Measurements from ENCODE around the gene GK.

Gene GK

DNA sequence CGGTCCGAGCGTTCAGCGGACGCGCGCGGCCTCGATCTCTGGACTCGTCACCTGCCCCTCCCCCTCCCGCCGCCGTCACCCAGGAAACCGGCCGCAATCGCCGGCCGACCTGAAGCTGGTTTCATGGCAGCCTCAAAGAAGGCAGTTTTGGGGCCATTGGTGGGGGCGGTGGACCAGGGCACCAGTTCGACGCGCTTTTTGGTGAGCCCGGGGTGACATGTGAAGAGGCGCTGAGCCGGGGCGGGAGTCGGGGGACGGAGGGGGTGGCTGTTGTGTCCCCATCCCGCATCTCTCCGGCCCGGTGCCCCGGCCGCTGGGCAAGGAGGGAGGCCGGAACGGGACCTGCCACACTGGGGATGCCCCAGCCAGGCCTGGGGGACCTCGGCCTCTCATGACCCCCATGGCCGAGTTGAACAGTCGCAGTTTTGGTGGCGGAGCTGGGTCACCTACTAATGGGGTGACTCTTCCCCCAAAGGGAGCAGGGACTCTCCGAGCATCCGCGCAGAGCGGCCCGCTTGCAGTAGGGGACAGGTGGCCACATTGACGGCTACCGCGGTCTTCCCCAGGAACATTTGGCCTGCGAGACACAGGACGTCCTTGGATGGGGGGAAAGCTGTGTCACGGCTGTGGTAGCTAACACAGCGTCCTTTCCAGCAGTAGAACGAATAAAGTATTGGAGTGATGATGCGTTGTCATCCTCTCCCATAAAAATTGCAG is at the start of gene GK:
Gene GK, plus strand, starts transcription at position 9 of the 717 bp plus-strand sequence. Its CDS starts 115 bp downstream, at position 124.
- peak within 1 kb of the TSS; percentile 74 for H3K27ac ChIP-seq
- TF ChIP-seq, protein P1, sequence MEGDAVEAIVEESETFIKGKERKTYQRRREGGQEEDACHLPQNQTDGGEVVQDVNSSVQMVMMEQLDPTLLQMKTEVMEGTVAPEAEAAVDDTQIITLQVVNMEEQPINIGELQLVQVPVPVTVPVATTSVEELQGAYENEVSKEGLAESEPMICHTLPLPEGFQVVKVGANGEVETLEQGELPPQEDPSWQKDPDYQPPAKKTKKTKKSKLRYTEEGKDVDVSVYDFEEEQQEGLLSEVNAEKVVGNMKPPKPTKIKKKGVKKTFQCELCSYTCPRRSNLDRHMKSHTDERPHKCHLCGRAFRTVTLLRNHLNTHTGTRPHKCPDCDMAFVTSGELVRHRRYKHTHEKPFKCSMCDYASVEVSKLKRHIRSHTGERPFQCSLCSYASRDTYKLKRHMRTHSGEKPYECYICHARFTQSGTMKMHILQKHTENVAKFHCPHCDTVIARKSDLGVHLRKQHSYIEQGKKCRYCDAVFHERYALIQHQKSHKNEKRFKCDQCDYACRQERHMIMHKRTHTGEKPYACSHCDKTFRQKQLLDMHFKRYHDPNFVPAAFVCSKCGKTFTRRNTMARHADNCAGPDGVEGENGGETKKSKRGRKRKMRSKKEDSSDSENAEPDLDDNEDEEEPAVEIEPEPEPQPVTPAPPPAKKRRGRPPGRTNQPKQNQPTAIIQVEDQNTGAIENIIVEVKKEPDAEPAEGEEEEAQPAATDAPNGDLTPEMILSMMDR (conservative IDR thresholded peaks at IDR 0.05), result no peak
- TF ChIP-seq ZFX (IDR thresholded peaks at IDR 0.05), result peak; percentile 25; the same call in 1 of the 2 replicates

DNA sequence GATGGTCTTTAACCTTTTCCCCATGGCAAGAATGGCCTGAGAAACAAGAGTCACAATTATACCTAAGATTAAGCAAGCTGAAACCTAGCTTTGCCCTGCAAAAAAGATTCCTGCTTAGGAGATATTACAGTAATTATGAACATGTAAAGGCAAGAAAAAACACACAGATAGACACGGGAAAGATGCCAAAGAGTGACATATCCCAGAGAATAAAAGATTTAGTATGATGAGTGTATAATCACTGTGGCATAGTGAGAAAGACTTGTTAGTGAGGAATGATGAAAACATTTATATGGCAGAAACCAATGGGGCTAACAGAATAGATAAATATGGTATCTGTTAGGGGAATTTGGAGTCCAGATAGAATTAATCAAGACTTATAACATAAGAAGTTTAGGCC is 46.1 kb upstream of the GK start:
- TF ChIP-seq ZFX (IDR thresholded peaks at IDR 0.05), result no peak
- TF ChIP-seq, protein P1 (conservative IDR thresholded peaks at IDR 0.05), result no peak
- no peak overlapping the region for H3K27ac ChIP-seq

DNA sequence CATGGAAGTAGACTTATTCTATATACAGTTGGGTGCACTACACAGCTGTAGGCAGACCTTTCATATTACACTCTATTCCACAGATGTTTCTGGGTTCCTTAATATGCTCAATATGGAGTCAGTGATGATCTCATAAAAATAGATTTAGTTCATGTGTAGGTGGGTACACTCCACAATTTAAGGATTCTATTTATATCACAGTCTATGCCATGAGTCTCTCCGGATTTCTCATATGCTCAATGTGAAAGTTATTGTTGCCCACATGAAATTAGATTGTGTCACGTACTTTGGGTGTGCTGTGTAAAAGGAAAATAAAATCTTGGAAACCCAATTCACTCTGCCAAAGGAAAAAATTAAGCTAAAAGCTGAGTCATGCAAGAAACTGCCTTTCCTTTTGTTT is 43.2 kb upstream of the GK start:
- TF ChIP-seq, protein P1 (conservative IDR thresholded peaks at IDR 0.05), result no peak
- TF ChIP-seq ZFX (IDR thresholded peaks at IDR 0.05), result no peak
- no peak overlapping the region for H3K27ac ChIP-seq

DNA sequence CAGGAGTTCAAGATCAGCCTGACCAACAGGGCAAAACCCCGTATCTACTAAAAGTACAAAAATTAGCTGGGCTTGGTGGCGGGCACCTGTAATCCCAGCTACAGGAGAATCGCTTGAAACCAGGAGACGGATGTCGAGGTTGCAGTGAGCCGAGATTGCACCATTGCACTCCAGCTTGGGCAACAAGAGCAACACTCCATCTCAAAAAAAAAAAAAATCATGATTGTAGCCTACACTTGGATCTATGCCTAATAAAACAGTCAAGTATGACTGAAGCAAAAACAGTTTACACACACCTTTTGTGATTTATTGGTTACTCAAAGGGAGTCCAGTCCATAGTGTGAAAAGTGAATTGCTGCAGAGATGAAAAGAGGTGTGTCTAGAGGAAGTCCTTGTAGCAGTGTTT is 41.0 kb upstream of the GK start:
- no peak for TF ChIP-seq ZFX (IDR thresholded peaks at IDR 0.05)
- TF ChIP-seq, protein P1 (conservative IDR thresholded peaks at IDR 0.05), result no peak
- H3K27ac ChIP-seq, result no peak overlapping the region

DNA sequence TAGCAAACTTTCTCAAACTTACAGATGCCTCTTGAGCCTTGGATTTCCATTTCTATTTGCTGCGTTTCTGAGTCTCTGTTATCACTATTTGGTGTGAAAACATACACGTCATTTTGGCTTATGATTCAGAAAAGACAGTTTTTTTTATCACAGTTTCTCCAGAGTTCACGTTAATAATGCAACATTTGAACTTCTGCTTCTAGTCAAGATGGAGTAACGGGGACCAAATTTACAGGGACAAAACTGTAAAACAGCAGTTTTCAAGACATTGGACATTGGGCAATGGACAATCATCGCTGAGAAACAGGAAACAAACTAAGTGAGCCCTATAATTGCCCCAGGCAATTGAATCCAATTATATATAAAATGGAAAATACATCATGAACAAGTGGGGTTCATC is 39.5 kb upstream of the GK start:
- TF ChIP-seq, protein P1 (conservative IDR thresholded peaks at IDR 0.05), result no peak
- no peak for TF ChIP-seq ZFX (IDR thresholded peaks at IDR 0.05)
- no peak overlapping the region for H3K27ac ChIP-seq

DNA sequence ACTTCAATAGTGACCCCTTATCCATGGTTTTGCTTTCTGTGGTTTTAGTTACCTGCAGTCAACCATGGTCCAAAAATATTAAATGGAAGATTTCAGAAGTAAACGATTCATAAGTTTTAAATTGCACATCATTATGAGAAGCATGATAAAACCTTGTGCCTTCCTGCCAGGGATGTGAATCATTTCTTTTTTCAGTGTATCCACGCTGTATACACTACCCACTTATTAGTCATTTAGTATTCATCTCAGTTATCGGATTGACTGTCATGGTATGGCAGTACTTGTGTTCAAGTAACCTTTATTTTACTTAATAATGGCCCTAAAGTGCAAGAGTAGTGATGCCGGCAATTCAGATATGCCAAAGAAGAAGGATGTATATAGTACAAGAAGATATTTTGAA is 38.0 kb upstream of the GK start:
- no peak for TF ChIP-seq ZFX (IDR thresholded peaks at IDR 0.05)
- TF ChIP-seq, protein P1 (conservative IDR thresholded peaks at IDR 0.05), result no peak

DNA sequence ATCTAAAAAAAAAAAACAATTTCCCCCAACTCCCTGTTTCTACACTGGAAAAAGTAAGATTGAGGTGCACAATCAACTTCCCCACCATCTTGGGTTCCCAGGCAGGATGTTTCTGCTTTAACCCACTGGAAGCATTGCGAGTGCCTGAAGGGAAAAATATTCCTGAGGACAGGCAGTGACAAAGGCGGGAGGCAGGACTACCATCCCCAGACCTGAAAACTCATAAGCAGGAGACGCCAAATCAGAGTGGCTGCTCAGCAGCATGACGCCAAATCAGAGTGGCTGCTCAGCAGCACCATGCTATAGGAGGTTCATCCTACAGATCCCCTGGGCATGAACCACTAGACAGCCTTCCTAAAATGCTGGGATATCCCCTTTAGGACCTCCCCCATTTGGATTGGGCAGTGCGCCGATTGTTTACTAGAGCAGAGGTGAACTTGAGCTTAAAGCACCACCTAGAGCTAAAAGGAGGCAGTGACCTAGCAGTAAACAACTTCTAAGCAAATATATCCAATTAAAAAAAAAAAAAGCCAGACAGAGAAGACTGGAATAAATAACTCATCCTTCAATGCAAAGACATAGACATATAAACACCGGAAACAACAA is 35.0 kb upstream of the GK start:
- H3K27ac ChIP-seq, result no peak overlapping the region
- TF ChIP-seq, protein P1 (conservative IDR thresholded peaks at IDR 0.05), result peak; percentile 34
- TF ChIP-seq ZFX (IDR thresholded peaks at IDR 0.05), result no peak

More for the DNA sequence above, 38.0 kb upstream of the GK start:
- H3K27ac ChIP-seq, result no peak overlapping the region
